Heart left ventricle (tissue), 16 donors: ENCODE results near the gene CHN2. TPM values are rescaled to one million over a fixed set of nuclear protein-coding genes. Genes with fewer than 3 reads are reported as not detected.

Experiments
- ATAC-seq, 4 donors: fragments of 200-7000 bp; cut with Tn5 transposase; one replicate each; pipeline ENCODE4 v1.9.1; 2020 to 2022; ENCODE audit warnings: moderate library complexity in 4 of 4, mild to moderate bottlenecking in 3 of 4, moderate number of reproducible peaks in 1 of 4
- DNase-seq, 5 donors: peaks; one replicate each; pipeline ENCODE4 v3.0.0-alpha.2; 2020
- H3K27ac ChIP-seq, 12 donors: fragments of 200-600 bp; sonication (generic) in 4 of 12; one replicate each; pipeline versions ENCODE4 v1.5.0 to v1.8.0; 2016 to 2022; ENCODE audit warnings: mild to moderate bottlenecking in 2 of 12
- H3K27me3 ChIP-seq, 9 donors: fragments of 200-600 bp; sonication (generic) in 2 of 9; one replicate each; pipeline versions ENCODE4 v1.5.1 to v1.8.0; 2016 to 2022; ENCODE audit warnings: mild to moderate bottlenecking in 3 of 9
- H3K36me3 ChIP-seq, 9 donors: fragments of 200-600 bp; sonication (generic) in 2 of 9; one replicate each; pipeline versions ENCODE4 v1.5.0 to v1.8.0; 2018 to 2022; ENCODE audit warnings: mild to moderate bottlenecking in 2 of 9
- H3K4me1 ChIP-seq, 12 donors: fragments of 200-600 bp; sonication (generic) in 4 of 12; one replicate each; pipeline versions ENCODE4 v1.5.0 to v1.8.0; 2016 to 2022; ENCODE audit warnings: mild to moderate bottlenecking in 3 of 12
- H3K4me3 ChIP-seq, 12 donors: fragments of 200-600 bp; sonication (generic) in 4 of 12; one replicate each; pipeline versions ENCODE4 v1.5.0 to v1.8.0; 2017 to 2022; ENCODE audit warnings: mild to moderate bottlenecking in 9 of 12, moderate library complexity in 4 of 12
- H3K9me3 ChIP-seq, 12 donors: fragments of 200-600 bp; sonication (generic) in 4 of 12; one replicate each; pipeline versions ENCODE4 v1.5.0 to v1.8.0; 2016 to 2022; ENCODE audit warnings: mild to moderate bottlenecking in 1 of 12
- POLR2A ChIP-seq, 2 donors: fragments of 450-650 bp; IDR thresholded peaks; one replicate each; pipeline ENCODE4 v1.6.1; 2017; ENCODE audit warnings: antibody characterized with exemption in 2 of 2, mild to moderate bottlenecking in 2 of 2, moderate library complexity in 2 of 2
- WGBS, 4 donors: extraction: QIAGEN DNeasy Blood & Tissue Kit in 2 of 4; methylation state at CpG; one replicate each; pipeline versions ENCODE4 v1.1.5 to v1.1.7; 2013 to 2018; 5-methylcytosine and 5-hydroxymethylcytosine counted together
- intact Hi-C, 10 donors: fragments of 100-400 bp; cut with DNase I; formaldehyde crosslinking; loops; one replicate each; pipeline versions ENCODE4 v1.11.1 to v1.14.2; 2022
- polyA plus RNA-seq, 2 donors: library from polyadenylated mRNA; stranded (reverse); fragments of 200-250 nt; gene quantifications; one replicate each; pipeline ENCODE4 v1.2.3, GENCODE V29; 2013
- total RNA-seq, 9 donors: library from RNA; depleted of rRNA in 2 of 9; stranded (reverse); fragments of >200 nt in 2 of 9; fragmentation: NEBNext Ultra II Directional in 3 of 9; extraction: Animal tissue kit (Norgen Biotek cat#: 25700) in 3 of 9; gene quantifications; one replicate each; pipeline versions ENCODE4 v1.1.0 to v1.2.4, GENCODE V29; 2016 to 2023
- TF ChIP-seq, protein P1 (sequence below), 12 donors: fragments of 200-600 bp; sonication (generic) in 4 of 12; IDR thresholded peaks; one replicate each; pipeline versions ENCODE4 v1.5.0 to v1.8.0; 2018 to 2022; ENCODE audit warnings: antibody characterized with exemption in 12 of 12, mild to moderate bottlenecking in 5 of 12
- donor health status: ischemic (EF 13 %, LVEDD 7.1; RV severe dilation, severe dysfunction).
- donor health status: healthy with polysubstance abuse.
- donor health status: DM: no; HTN: yes; CAD: no.
- donor health status: DM: no; HTN: no; CAD: no.
- donor health status: ischemic (EF 25% LVEDD 6.9; RV normal size, moderate dysfunction).
- donor health status: ischemic (EF 25% LVEDD 5.7; RV mildly dilated, moderate dysfunction).
- donor health status: healthy.
- donor health status: DM: yes; HTN: yes; CAD: no.
- donor health status: ischemic (EF 35%, LVEDD 5.7; RV mildly dilated, moderate dysfunction).
- donor health status: nonischemic (EF 11% LVEDD 7.7; RV severe dilation, severe dysfunction).
- donor health status: DM: yes; HTN: yes; CAD: no.
- donor health status: PGD.
- donor health status: ischemic (EF 29% LVEDD 5.4; RV normal size, mild dysfunction).
- donor health status: nonischemic (EF 23%, LVEDD 6.1; RV moderate dilation, normal function).

CHN2 gene
- total and polyA plus RNA-seq, 11 donors, result 11.2 to 54.4 (median 33.6) TPM

DNA sequence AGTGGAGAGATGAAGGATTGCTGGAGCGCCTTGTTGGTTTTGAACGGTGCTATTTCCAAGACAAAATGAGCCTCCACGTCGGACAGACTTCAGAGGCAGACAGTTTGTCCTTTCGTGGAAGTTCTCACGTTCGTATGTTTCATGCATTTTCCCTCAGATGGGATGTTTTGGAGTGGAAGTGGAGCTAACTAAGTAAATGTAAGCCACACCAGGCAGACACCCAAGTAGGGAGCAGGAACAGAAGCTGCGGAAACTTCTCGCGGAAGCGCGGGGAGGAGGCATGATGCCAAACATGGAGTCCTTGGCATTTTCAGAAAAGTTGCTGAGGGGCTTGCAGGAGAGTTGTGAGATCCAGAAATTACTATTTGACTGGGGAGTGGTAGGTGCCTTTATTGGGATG lies 223.5 kb downstream of the CHN2 start:
- ATAC-seq, result no peak
- TF ChIP-seq, protein P1, sequence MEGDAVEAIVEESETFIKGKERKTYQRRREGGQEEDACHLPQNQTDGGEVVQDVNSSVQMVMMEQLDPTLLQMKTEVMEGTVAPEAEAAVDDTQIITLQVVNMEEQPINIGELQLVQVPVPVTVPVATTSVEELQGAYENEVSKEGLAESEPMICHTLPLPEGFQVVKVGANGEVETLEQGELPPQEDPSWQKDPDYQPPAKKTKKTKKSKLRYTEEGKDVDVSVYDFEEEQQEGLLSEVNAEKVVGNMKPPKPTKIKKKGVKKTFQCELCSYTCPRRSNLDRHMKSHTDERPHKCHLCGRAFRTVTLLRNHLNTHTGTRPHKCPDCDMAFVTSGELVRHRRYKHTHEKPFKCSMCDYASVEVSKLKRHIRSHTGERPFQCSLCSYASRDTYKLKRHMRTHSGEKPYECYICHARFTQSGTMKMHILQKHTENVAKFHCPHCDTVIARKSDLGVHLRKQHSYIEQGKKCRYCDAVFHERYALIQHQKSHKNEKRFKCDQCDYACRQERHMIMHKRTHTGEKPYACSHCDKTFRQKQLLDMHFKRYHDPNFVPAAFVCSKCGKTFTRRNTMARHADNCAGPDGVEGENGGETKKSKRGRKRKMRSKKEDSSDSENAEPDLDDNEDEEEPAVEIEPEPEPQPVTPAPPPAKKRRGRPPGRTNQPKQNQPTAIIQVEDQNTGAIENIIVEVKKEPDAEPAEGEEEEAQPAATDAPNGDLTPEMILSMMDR (IDR thresholded peaks at IDR 0.05), result no peak
- no peak for TF ChIP-seq POLR2A (IDR thresholded peaks at IDR 0.05)
- Histone ChIP-seq H3K36me3 (no peaks in the 10 kb centered on the region), H3K27ac (no peak overlapping the region), H3K27me3 (no peaks in the 10 kb centered on the region), H3K9me3 (no peaks in the 10 kb centered on the region), H3K4me3 (no peak overlapping the region), H3K4me1 (no peaks in the 10 kb centered on the region)
- intact Hi-C loops, result no loop called here
- no peak for DNase-seq
- 95 to 97% (median 96%) methylated on average over 12 of the region's 12 CpGs for WGBS, 4 donors

DNA sequence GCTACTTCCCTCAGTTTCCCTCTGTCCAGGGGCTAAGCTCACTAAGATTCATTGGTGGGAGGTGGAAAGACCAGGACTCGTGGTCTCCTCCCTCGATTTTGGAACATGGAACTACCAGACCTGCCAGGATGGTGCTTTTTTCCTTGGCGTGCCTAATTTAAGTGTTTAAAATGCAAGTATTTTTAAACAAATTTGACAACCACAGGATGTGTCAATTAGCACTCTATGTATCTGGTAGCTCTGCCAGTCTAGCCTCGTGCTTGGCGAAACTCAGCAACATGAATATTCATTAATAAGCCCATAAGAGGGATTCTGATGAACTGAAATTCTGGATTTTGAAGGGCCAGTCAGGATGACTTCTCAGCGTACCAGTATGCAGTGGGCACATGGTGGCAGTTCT lies 224.1 kb downstream of the CHN2 start:
- Histone ChIP-seq H3K36me3 (no peaks in the 10 kb centered on the region), H3K9me3 (no peaks in the 10 kb centered on the region), H3K27ac (no peak overlapping the region), H3K27me3 (no peaks in the 10 kb centered on the region), H3K4me1 (no peaks in the 10 kb centered on the region), H3K4me3 (no peak overlapping the region)
- 86 to 95% (median 89%) methylated on average over 6 of the region's 6 CpGs for WGBS, 4 donors
- intact Hi-C loops, result no loop called here
- TF ChIP-seq, protein P1 (IDR thresholded peaks at IDR 0.05), result no peak
- no peak for TF ChIP-seq POLR2A (IDR thresholded peaks at IDR 0.05)
- DNase-seq, result no peak
- no peak for ATAC-seq

DNA sequence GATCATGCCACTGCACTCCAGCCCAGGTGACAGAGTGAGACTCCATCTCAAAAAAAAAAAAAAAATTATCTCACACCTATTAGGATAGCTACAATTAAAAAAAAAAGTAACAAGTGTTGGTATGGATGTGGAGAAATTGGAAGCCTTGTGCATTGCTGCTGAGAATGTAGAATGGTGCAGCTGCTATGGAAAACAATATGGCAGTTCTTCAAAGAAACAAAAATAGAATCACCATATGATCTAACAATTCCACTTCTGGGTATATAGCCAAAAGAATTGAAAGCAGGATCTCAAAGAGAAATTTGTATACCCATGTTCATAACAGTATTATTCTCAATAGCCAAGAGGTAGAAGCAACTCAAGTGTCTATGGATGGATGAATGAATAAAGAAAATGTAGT lies 225.4 kb downstream of the CHN2 start:
- Histone ChIP-seq H3K27ac (no peak overlapping the region), H3K9me3 (no peaks in the 10 kb centered on the region), H3K36me3 (no peaks in the 10 kb centered on the region), H3K4me1 (no peaks in the 10 kb centered on the region), H3K27me3 (no peaks in the 10 kb centered on the region), H3K4me3 (no peak overlapping the region)
- intact Hi-C loops, result no loop called here
- DNase-seq, result no peak
- no peak for TF ChIP-seq POLR2A (IDR thresholded peaks at IDR 0.05)
- no peak for ATAC-seq

DNA sequence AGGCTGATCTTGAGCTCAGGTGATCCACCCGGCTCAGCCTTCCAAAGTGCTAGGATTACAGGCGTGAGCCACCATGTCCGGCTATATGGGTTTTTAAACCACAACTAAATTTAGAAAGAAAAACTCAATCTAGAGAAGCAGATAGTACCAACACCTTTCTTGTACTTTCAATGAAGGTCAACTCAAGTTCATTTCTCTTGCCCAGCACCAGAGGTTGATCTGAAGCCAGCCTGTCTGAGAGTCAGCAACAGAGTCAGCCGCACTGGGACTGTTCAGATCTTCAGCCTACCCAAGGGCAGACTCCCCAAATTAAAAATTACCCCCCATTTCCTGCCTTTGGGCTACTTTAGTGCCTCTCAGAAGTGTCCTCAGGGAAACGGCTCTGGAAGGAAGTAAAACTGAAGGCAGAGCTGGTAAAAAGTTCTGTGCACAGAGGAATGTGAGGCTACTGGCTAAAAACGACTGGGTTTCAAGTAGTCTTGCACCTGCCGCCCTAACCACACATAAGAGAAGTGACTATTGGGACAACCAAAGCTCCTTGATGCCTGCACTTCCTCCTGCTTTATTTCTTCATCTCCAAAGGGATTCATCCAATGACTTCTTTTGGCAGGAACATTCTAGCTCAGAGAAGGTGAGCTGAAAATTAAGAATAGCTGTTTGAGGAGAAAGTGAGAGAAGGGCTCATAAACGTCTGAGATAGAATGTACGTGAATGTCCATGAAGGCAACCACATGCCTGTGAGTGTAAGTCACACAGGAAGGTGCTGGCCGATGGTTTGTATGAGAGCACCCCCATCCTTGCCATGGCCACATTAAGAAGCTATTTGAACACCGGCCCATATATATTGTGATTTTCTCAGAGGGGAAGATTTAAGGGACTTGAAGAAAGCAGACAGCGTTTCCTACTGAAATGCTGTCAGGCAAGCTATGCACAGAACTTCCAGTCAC lies 226.7 kb downstream of the CHN2 start:
- no peak overlapping the region for H3K27ac ChIP-seq
- no peak overlapping the region for H3K4me3 ChIP-seq
- H3K9me3 ChIP-seq, result no peaks in the 10 kb centered on the region
- intact Hi-C loops, result no loop called here
- DNase-seq (no peak), ATAC-seq (no peak)
- no peaks in the 10 kb centered on the region for H3K27me3 ChIP-seq
- 78 to 84% (median 81%) methylated on average over 11 to 12 of the region's 12 CpGs for WGBS, 4 donors
- H3K36me3 ChIP-seq, result no peaks in the 10 kb centered on the region
- H3K4me1 ChIP-seq, result peaks cover 0 to 2% (median 0%) of the 10 kb centered on the region in 12 donors
- TF ChIP-seq, protein P1 (IDR thresholded peaks at IDR 0.05), result no peak
- no peak for TF ChIP-seq POLR2A (IDR thresholded peaks at IDR 0.05)
